Peyer's patch (tissue), 4 donors: Measurements from ENCODE around the gene PDZD11.

Experiments used
- POLR2A ChIP-seq, 2 donors: fragments of 450-650 bp; IDR thresholded peaks; one replicate each; pipeline ENCODE4 v1.5.1; 2017; ENCODE audit warnings: antibody characterized with exemption in 2 of 2, mild to moderate bottlenecking in 2 of 2, moderate library complexity in 2 of 2
- TF ChIP-seq, protein P1 (sequence below), 6 experiments: fragments of 450-650 bp in 4 of 6; fragments of 200-600 bp in 2 of 6; sonication (generic) in 1 of 6; IDR thresholded peaks; one replicate each; pipeline ENCODE4 v1.5.1; 2017 to 2019; ENCODE audit warnings: antibody characterized with exemption in 6 of 6, mild to moderate bottlenecking in 3 of 6, moderate library complexity in 1 of 6

DNA sequence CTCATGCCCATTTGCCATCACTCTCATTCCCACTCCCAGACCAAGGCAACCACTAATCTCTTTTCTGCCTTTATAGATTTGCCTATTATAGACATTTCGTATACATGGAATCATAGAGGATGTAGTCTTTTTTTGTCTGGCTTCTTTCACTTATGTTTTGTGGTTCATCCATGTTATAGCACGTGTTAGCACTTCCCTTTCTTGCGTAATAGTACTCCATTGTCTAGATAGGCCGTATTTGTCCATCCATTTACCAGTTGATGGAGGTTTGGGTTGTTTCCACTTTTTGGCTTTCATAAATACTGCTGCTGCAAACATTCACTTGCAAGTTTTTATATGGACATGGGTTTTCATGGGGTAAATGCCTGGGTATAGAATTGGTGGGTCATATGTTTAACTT is 48.6 kb upstream of the PDZD11 start:
- TF ChIP-seq POLR2A (IDR thresholded peaks at IDR 0.05), result no peak
- TF ChIP-seq, protein P1, sequence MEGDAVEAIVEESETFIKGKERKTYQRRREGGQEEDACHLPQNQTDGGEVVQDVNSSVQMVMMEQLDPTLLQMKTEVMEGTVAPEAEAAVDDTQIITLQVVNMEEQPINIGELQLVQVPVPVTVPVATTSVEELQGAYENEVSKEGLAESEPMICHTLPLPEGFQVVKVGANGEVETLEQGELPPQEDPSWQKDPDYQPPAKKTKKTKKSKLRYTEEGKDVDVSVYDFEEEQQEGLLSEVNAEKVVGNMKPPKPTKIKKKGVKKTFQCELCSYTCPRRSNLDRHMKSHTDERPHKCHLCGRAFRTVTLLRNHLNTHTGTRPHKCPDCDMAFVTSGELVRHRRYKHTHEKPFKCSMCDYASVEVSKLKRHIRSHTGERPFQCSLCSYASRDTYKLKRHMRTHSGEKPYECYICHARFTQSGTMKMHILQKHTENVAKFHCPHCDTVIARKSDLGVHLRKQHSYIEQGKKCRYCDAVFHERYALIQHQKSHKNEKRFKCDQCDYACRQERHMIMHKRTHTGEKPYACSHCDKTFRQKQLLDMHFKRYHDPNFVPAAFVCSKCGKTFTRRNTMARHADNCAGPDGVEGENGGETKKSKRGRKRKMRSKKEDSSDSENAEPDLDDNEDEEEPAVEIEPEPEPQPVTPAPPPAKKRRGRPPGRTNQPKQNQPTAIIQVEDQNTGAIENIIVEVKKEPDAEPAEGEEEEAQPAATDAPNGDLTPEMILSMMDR (IDR thresholded peaks at IDR 0.05), result no peak
